Adrenal gland (tissue), 12 donors: Measurements from ENCODE around the gene CXXC4. TPM values are rescaled to one million over a fixed set of nuclear protein-coding genes. Genes with fewer than 3 reads are reported as not detected.
A peak's percentile ranks its signal among the peaks of the same experiment; 100 is the strongest.

Source experiments
- DNase-seq, 7 donors: peaks; one replicate each; pipeline ENCODE4 v3.0.0-alpha.2; 2019 to 2020
- H3K27ac ChIP-seq, 5 donors: fragments of 200-600 bp; sonication (generic) in 4 of 5; 1 replicate in 3 of 5; 2 replicates in 2 of 5; pipeline versions ENCODE4 v1.5.1 to v1.8.0; 2016 to 2020; ENCODE audit warnings: mild to moderate bottlenecking in 1 of 5
- H3K27me3 ChIP-seq: fragments of 200-600 bp; 2 replicates; pipeline ENCODE4 v1.8.0; 2021
- H3K36me3 ChIP-seq, 2 donors: fragments of 200-600 bp; replicated peaks in 1 of 2; 1 replicate in 1 of 2; 2 replicates in 1 of 2; pipeline versions ENCODE4 v1.5.1 to v1.8.0; 2018 to 2022
- H3K4me1 ChIP-seq, 2 donors: fragments of 200-600 bp; replicated peaks in 1 of 2; 1 replicate in 1 of 2; 2 replicates in 1 of 2; pipeline versions ENCODE4 v1.5.1 to v1.8.0; 2018 to 2021
- H3K4me3 ChIP-seq, 4 donors: fragments of 200-600 bp; sonication (generic) in 3 of 4; one replicate each; pipeline ENCODE4 v1.5.1; 2016 to 2018
- H3K9me3 ChIP-seq, 3 donors: fragments of 200-600 bp; sonication (generic) in 1 of 3; replicated peaks in 1 of 3; 1 replicate in 2 of 3; 2 replicates in 1 of 3; pipeline versions ENCODE4 v1.5.1 to v1.8.0; 2016 to 2021
- POLR2A ChIP-seq, 2 donors: fragments of 450-650 bp; IDR thresholded peaks; one replicate each; pipeline ENCODE4 v1.6.1; 2017; ENCODE audit warnings: antibody characterized with exemption in 2 of 2, mild to moderate bottlenecking in 2 of 2, moderate library complexity in 1 of 2
- WGBS, 4 donors: extraction: QIAGEN DNeasy Blood & Tissue Kit in 2 of 4; methylation state at CpG; one replicate each; pipeline versions ENCODE4 v1.1.5 to v1.1.7; 2013 to 2017; 5-methylcytosine and 5-hydroxymethylcytosine counted together
- intact Hi-C, 2 donors: fragments of 100-400 bp; cut with DNase I; formaldehyde crosslinking; loops; one replicate each; pipeline versions ENCODE4 v1.14.1 to v1.15.0; 2022 to 2023
- polyA plus RNA-seq, 3 donors: library from polyadenylated mRNA; stranded (reverse); fragments of 200-250 nt in 2 of 3; fragments of 350-450 nt in 1 of 3; fragmentation: Illumina TruSeq in 1 of 3; extraction: RNeasy Lipid Tissue Mini Kit (QIAGEN cat#74804) in 1 of 3; gene quantifications; one replicate each; pipeline ENCODE4 v1.2.3, GENCODE V29; 2013 to 2014
- total RNA-seq, 9 donors: library from RNA; depleted of rRNA in 4 of 9; stranded (reverse); fragments of >200 nt in 4 of 9; fragments of 120-200 nt in 1 of 9; fragmentation: NEBNext Ultra II Directional in 1 of 9; extraction: Animal tissue kit (Norgen Biotek cat#: 25700) in 1 of 9; gene quantifications; one replicate each; pipeline versions ENCODE4 v1.1.0 to v1.2.4, GENCODE V29; 2013 to 2023
- TF ChIP-seq, protein P1 (sequence below), 6 experiments: fragments of 450-650 bp in 4 of 6; fragments of 200-600 bp in 2 of 6; sonication (generic) in 1 of 6; IDR thresholded peaks; 1 replicate in 5 of 6; 2 replicates in 1 of 6; pipeline versions ENCODE4 v1.5.1 to v1.8.0; 2016 to 2021; ENCODE audit warnings: antibody characterized with exemption in 6 of 6, mild to moderate bottlenecking in 2 of 6, moderate library complexity in 1 of 6
- donor health status: healthy with polysubstance abuse.
- donor health status: Bipolar disorder and iron deficiency.
- donor health status: DM: yes; HTN: yes; CAD: no.
- donor health status: DM: no; HTN: no; CAD: no.
- donor health status: DM: no; HTN: no; CAD: no.
- donor health status: DM: yes; HTN: yes; CAD: no.

The CXXC4 gene
- total and polyA plus RNA-seq, 12 donors, result 0.12 to 2.9 (median 0.86) TPM

DNA sequence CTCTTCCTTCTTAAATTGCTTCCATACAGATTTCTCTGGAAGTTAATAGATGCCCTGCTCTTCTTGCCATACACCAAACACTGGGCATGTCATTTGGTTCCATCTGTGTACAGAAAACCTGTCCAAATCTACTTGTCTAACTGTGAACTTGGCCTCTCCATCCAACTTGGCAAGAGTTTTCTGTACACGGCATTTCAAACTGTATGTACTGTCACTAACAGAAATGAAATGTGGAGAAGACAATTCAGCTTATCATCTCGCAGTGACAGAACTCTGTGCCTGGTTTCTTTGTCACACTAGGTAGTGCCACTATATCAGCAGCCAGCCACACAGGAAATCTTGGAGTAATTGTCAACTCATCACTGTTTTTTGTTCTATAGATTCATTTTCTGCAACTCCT is 58.2 kb downstream of the CXXC4 start:
- WGBS, 4 donors, result 71 to 82% (median 76%) methylated on average over 2 of the region's 2 CpGs
- Histone ChIP-seq H3K9me3 (no peaks in the 10 kb centered on the region), H3K27ac (no peak overlapping the region), H3K27me3 (no peaks in the 10 kb centered on the region), H3K36me3 (no peaks in the 10 kb centered on the region), H3K4me3 (no peak overlapping the region), H3K4me1 (no peaks in the 10 kb centered on the region)
- no peak for DNase-seq
- intact Hi-C loops, result no loop called here
- no peak for TF ChIP-seq POLR2A (IDR thresholded peaks at IDR 0.05)
- TF ChIP-seq, protein P1, sequence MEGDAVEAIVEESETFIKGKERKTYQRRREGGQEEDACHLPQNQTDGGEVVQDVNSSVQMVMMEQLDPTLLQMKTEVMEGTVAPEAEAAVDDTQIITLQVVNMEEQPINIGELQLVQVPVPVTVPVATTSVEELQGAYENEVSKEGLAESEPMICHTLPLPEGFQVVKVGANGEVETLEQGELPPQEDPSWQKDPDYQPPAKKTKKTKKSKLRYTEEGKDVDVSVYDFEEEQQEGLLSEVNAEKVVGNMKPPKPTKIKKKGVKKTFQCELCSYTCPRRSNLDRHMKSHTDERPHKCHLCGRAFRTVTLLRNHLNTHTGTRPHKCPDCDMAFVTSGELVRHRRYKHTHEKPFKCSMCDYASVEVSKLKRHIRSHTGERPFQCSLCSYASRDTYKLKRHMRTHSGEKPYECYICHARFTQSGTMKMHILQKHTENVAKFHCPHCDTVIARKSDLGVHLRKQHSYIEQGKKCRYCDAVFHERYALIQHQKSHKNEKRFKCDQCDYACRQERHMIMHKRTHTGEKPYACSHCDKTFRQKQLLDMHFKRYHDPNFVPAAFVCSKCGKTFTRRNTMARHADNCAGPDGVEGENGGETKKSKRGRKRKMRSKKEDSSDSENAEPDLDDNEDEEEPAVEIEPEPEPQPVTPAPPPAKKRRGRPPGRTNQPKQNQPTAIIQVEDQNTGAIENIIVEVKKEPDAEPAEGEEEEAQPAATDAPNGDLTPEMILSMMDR (IDR thresholded peaks at IDR 0.05), result no peak

DNA sequence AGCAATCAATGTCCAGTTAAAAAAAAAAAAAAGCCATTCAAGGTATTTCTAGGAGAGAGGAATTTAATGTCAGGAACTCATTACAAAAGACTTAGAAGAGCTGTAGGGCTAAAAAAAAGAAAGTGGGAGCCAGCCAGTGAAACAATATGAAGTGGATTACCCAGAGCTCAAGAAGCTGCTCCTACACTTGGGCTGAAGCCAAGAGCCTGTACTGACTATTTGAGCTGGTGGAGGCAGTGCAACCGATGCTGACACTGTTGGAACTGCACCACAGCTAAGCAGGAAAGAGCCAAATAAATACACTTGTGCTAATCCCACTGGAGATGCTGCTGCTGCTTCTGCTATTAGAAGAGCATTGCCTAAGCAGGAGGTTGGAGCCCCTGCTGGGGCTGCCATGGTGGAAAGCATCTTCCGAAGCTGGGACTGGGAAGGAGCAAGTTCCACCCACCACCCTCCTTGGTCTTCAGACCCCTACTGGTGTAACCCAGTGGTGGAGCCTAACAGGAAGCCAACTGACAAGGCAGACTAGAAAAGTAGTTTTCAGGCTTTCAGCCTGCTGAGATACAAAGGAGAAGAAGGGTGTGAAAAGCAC is 65.4 kb downstream of the CXXC4 start:
- WGBS, 4 donors, result 74 to 84% (median 83%) methylated on average over 2 of the region's 2 CpGs
- TF ChIP-seq, protein P1 (IDR thresholded peaks at IDR 0.05), result no peak
- TF ChIP-seq POLR2A (IDR thresholded peaks at IDR 0.05), result no peak
- no peaks in the 10 kb centered on the region for H3K4me1 ChIP-seq
- DNase-seq, result no peak
- H3K4me3 ChIP-seq, result no peak overlapping the region
- intact Hi-C loops, result no loop called here
- H3K36me3 ChIP-seq, result no peaks in the 10 kb centered on the region
- H3K27me3 ChIP-seq, result no peaks in the 10 kb centered on the region
- H3K27ac ChIP-seq, result no peak overlapping the region
- H3K9me3 ChIP-seq, result no peaks in the 10 kb centered on the region

DNA sequence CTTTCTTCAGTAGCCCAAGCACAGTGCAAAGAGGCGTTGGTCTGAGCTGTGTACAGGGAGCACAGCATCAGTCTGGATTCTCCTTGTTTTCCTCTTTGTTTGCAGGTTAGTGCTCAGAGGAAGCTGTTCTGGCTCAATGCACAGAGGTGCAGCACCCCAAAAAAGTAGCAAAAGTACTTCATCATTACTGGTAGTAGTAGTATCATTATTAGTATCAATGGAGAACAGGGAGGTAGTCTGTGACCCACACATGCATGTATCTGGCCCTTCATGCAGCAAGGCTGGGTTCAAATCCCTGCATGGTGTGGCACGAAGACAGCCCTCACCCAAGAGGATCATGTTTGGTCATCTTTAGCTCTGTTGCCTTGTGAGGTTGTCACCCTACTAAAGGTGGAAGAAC is 68.7 kb downstream of the CXXC4 start:
- DNase-seq, result no peak
- Histone ChIP-seq H3K4me1 (no peaks in the 10 kb centered on the region), H3K4me3 (no peak overlapping the region), H3K27ac (no peak overlapping the region), H3K36me3 (no peaks in the 10 kb centered on the region), H3K9me3 (no peaks in the 10 kb centered on the region), H3K27me3 (no peaks in the 10 kb centered on the region)
- WGBS, 4 donors, result 70 to 80% (median 74%) methylated on average over 2 of the region's 2 CpGs
- no peak for TF ChIP-seq POLR2A (IDR thresholded peaks at IDR 0.05)
- TF ChIP-seq, protein P1 (IDR thresholded peaks at IDR 0.05), result no peak
- intact Hi-C loops, result no loop called here

DNA sequence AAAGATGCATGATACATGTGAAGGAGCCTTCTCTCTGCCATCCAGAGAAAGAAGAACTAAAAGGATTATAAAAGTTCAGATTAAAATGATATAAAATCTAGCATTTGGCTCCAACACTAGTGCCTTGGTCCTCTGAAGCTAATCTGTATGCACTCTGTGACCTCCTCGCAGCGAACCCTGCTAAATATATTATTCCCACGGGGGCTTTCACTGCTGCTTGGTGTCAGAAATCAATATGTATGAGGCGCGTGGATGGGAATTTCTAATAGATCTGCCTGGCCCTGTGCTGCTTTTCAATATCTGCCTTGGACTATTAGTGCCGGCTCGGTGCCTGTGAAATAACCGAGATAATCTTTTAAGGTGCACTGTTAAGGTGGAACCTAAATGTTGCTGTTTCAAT is 69.7 kb downstream of the CXXC4 start:
- DNase-seq, result no peak
- H3K27ac ChIP-seq, result no peak overlapping the region
- H3K4me1 ChIP-seq, result no peaks in the 10 kb centered on the region
- H3K9me3 ChIP-seq, result no peaks in the 10 kb centered on the region
- 1 to 23% (median 12%) methylated on average over 8 of the region's 8 CpGs for WGBS, 4 donors
- H3K36me3 ChIP-seq, result no peaks in the 10 kb centered on the region
- no peak for TF ChIP-seq POLR2A (IDR thresholded peaks at IDR 0.05)
- TF ChIP-seq, protein P1 (IDR thresholded peaks at IDR 0.05), result no peak
- intact Hi-C loops, result no loop called here
- H3K27me3 ChIP-seq, result no peaks in the 10 kb centered on the region
- peak overlapping the region in 1 of 4 donors; percentile 39 for H3K4me3 ChIP-seq
